ENCODE data around the gene LRBA.
"Not testable (repeated sequence)": the region's sequence is repeated elsewhere in the genome, so short reads cannot be mapped to it uniquely, and the experiment has no call there.

The LRBA gene

DNA sequence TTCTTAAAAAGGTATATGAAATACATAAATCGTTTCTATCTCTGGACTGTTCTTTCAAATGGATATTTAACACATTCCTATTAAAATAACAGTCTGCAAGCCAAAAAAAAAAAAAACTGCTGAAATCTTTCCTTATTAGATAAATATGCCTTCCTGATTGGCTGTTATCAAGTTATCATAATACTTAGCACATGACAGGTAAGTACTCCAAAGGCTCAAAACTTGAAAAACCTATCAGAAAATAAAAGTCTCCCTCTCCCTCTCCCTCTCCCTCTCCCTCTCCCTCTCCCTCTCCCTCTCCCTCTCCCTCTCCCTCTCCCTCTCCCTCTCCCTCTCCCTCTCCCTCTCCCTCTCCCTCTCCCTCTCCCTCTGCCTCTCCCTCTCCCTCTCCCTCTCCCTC lies 356.8 kb downstream of the LRBA start:
- DNase-seq, result not testable (repeated sequence)

DNA sequence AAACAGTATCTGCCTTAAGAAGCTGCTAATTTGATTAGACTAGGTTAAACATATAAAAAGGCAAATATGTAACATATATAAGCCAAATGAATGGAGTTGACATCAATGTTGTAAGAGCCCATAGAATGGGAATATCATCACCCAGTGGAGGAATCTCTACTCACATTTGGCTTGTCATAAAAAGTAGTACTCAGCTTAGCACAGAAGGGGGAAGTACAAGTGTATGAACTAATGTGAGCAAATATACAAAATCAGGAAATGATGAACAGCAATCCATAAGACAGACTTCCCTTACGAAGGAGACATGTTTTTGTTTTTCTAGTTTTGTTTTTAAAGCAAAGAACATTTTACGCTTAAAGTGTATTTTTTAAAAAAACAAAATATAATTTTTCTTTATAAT lies 358.2 kb downstream of the LRBA start:
- peak; percentile 75 for DNase-seq

DNA sequence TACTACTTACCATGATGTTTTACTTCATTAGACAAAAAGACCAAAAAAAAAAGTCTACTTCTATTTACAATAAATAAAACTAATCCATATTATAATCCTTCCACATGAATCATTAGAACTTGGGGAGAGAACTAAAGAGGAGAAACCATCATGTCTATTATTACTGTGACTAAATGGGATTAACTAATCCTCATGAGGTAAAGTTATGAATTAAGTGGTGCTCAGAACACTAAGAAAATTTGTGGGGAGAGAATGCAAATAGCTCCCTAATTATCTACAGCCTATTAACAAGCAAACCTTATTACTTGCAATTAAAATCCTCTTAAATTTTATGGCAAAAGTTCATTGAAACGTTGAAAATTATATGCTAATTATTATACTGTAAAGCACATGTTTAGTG lies 364.3 kb downstream of the LRBA start:
- no peak for DNase-seq

DNA sequence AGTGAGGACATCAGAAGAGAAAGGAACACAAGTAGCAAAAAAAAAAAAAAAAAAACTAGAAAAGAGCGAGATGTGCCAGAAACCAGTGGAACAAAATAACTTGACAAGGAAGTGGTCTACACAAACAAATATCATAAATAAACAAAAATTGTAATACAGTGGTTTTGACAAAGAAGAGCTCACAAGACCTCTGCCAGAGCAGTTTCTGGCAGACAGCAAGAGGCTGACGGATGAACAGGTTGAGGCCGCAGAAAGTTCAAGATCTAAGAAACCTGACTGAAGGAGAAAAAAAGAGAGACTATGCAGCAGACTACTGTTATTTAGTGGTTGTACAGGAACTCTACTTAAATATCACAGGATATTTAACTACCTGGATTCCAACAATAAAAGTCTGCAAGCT lies 367.0 kb downstream of the LRBA start:
- no peak for DNase-seq

DNA sequence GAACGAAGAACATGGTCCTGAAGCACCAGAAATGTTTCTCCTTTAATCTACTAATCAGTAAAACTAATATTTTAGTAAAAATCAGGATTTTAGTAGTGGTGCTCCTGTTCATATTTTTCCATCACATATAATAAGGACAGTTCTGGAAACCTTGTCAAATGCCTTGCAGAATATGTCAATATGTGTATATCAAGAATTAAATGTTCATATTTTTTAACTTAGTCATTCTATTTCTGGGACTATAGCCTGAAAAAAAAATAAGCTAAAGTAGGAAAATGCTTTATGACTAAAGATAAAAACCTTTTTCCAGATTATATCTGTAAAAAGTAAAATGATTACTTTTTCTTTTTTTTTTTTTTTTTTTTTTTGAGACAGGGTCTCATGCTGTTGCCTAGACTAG lies 368.1 kb downstream of the LRBA start:
- DNase-seq, result no peak

DNA sequence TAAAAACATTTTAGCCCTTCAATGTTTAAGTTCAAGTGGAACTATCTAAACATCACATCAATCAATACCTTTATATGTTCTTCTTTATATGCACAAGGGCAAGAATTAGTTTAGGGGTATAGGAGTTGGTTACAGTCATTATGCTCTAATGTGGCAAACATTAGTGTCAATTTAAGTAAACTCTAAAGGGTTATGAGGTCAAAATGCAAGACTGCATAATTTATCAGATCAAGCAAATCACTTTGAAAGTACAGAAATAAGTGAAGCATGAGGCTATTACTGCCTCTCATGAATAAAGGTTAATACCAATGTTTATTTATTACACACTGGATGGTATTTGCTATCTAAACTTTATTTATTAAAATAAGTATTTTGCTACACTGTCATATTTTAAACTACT lies 373.5 kb downstream of the LRBA start:
- DNase-seq, result no peak

DNA sequence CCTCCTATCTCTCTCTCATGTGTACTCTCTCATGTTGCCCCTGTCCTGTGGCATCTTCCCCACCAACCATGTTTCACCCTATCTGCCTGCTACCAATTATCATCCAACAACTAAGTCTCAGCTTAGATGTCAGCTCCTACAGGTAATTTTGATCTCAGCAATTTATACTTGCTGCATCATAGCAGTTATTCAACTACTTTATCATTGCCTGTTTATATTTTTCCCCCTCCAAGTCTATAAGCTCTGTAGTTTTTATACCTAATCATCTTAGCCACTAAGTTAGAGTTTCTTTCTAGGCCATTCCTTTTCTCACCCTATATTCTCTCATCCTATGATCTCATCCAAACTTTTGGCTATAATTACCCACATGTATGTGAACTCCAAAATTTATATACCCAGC lies 382.4 kb downstream of the LRBA start:
- no peak for DNase-seq

DNA sequence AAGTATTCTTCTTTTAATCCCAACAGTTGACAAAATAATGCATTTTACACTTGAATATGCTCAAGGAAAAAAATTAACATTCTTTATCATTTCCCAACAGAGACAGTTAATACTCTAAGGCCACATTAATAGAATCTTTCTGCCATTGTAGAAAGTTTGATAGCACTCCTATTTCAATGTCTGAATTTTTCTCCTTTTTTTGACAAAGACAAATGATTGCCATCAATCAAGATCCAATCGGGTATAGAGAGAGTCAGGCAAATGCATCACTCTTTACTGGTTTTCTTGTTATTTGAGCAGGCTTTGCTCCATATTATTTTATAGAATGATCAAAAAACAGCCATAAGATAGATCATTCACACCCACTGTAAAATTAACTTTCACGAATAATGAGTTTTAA lies 387.0 kb downstream of the LRBA start:
- DNase-seq, result no peak

DNA sequence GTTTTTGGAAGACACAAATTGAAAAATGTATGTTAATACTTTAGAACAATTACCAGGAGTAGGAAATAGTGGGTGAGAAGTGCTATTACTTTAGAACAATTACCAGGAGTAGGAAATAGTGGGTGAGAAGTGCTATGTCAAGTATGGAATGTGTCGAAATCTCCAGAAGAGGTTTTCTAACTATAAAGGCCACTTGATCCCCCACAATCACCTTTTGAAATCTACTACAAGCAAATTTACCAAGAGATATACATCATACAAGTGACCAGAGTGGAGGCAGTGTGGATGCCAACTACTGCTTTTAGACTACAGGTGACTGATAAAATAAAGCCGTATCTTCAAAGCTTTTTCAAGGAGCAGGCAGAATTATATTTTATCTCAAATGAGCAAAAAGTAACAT lies 390.1 kb downstream of the LRBA start:
- DNase-seq, result no peak

DNA sequence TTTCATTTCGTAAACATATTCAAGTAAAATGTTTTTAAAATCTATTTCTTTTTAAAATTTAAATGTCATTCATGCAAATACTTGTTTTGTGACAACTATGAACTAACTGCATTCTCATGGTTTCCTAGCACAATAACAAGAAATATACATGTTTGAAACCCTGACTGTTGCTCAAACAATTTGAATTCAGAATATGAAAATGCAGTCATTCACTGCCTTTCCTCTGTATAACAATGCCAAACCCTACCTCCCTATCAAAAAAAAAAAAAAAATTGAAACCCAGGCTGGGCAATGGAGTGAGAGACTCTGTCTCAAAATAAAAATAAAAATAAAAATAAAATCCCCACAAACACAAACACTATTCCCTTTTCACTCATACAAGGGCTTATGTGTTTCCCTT lies 391.0 kb downstream of the LRBA start:
- no peak for DNase-seq

DNA sequence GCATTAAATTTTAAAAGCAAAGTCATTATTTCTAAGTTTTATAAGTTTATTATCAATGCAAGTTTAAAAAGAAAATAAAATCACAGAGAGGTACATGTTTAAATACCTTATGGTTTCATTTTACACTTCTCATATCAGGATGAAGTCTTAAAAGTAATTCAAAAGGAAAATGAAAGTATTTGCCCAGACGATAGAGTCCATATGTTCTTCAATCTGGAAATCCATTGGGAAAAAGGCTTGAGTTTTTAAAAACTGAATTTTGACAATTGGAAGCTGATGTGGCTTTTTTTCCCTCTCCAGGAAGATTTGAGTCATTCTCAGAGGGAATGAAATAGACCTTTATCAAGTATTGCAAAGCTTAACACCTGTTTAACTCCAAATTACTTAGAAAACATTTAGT lies 396.0 kb downstream of the LRBA start:
- DNase-seq, result peak; percentile 2

DNA sequence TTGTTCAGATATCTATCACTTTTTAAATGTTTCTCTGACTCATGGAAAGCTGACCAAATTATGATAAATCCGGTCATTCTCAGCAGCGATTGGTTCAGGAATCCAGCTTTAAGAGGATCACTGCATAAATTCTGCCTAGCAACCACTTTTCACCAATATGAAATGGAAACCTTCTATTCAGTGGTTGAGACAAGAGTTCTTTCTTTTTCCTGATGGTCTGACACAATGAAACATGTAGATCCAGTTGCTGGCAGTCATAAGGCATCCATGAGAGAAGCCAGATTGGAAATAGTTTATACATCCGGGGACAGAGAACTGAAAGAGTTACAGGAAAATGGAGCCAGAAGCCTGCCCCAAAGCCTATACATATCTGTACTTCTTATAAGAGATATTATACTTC lies 406.0 kb downstream of the LRBA start:
- DNase-seq, result no peak

DNA sequence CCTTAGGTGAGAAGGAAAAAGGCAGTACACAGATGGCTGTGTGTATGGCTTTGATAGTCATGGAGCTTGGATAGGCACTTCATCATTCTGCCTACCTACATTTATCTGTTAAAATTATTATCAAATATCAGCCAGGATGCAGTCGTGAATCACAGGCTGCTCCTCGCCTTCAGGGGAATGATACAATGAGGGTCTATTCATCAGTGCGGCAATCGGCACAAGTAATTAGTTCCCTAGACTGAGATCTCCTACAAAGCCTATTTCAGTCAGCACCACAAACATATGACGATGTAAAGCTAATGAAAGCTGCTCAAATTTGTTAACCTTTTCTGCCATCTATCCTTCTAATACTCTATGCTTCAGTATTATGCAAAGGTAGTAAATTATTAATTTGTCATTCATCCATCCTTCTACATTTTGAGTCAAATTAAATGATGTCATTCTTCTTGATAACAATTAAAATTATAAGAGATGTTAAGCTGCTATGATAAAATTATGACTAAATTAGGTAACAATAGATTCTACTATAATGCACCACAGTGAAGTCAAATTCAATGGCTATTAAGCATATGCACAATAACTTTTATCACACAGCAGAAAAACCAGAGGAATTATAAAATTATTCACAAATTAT lies 414.2 kb downstream of the LRBA start:
- DNase-seq, result no peak

DNA sequence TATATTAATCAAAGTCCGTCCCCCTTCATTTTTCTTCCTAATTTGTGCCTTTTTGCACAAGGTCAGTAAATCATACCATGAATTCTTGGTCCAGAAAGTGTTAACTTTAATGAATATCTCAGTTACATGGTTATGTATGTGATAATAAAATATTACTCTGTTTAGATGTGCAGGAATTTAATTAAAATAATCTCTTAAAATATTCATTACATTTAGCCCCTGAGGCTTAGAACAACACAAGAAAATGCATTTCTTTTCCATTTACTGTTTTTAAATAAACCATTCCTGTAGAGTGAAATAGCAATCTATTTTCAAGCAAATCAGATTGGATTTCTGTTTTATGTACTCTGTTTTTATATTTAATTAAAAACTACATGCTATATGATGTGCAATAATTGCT lies 415.5 kb downstream of the LRBA start:
- no peak for DNase-seq

DNA sequence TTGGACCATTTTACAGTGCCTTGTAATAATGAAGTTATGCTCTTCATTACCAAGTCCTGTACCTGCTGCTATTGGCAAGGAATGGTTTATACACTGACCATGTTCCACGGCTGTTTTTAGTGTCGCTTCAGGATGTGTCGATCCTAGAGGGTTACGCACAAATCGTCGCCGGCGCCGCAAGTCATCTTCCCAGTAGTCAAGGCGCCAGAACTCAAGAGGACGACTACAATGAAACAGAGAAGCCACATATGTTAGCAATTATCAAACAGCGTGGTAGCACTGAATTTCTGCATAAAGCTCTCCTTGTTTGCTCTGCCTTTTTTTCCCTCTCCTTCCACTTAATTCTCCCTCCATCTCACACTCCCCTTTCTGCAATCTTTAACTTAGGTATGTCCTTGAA lies 416.2 kb downstream of the LRBA start:
- DNase-seq, result no peak

DNA sequence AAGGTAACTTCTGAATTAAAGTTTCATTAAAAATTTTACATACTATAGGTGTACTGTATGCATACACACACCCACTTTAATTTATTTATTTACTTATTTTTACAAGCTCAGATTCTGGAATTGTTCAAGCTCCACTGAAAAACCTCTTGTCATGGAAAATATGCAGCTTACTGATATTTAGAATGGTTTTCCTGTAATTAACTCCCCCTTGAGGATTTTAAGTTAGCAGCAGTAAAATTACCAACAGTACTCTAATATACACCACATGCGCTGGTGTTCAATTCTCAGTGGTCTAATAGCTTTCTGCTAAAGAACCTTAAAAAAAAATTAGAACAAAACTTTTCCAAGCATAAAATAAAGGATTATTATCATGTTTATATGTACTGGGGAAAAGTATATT lies 421.1 kb downstream of the LRBA start:
- DNase-seq, result no peak

DNA sequence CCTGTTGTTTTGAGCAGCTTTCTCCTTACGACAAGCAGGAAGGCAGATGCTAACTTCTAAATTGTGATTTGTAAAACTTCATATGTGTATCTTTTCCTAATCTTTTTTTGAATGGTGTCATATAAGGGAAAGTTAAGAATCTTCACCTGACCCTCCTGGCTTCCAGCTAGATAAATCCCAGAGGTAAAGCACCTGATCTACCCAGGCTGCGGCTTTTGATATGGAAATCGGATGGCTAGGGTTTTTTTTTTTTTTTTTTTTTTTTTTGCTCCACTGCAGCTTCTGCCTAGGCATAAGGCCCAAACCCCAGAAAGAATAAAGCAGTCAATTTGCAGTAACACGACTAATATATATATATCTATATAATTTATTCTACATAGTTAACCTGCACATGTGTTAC lies 423.2 kb downstream of the LRBA start:
- DNase-seq, result no peak

DNA sequence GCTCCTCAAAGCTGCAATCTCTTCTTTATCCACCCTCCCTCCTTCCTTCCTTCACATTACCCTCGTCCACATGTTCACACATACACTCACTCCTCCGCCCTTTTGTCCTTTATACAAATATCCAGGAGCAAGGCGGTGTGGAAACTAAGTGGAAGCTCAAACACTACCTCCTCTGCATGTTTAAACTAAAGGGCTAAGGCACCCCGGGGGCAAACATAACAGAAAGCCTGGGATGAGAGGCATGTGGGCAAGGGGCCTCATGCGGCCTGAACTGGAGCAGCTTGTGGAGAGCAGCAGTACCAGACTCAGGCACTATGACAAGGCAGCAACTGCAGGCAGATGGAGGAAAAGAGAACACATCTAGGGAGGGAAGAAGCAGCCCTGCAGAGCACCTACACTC lies 423.7 kb downstream of the LRBA start:
- DNase-seq, result no peak

DNA sequence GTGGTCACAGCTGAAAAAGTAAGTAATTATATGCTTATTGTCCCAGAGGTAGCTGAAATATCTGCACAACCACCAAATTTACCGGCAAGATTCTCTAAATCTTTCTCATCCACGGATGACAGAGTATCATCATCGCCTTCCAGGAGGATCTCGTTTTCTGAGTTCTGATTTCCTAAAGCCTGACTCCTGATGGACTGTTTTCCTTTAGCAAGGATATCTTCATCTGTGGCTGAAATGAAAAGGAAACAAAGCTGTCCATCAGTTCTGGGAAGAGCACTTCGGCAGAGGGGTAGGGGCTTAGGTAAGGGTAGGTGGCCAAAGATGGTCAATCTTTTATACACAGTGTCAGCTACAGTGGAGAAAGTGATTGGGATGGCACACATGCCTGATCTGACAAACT lies 424.5 kb downstream of the LRBA start:
- no peak for DNase-seq

DNA sequence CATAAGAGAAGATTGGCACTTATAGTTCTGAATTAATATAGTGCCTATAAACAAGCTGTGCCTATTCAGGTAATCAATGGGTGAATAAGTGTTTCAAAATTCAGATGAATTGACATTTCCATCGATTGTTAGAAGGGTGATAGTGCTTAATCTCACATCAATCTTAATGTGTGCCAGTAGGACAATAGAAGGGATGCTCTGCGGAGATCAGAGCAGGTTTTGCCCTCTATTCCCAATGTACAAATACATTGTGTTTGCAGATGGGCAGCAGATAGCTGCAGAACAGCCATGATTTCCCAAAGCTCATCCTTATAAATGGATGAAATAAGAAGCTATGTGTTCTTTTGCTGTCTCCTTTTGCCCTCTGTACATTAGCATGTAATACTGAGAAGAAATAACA lies 425.9 kb downstream of the LRBA start:
- DNase-seq, result no peak

DNA sequence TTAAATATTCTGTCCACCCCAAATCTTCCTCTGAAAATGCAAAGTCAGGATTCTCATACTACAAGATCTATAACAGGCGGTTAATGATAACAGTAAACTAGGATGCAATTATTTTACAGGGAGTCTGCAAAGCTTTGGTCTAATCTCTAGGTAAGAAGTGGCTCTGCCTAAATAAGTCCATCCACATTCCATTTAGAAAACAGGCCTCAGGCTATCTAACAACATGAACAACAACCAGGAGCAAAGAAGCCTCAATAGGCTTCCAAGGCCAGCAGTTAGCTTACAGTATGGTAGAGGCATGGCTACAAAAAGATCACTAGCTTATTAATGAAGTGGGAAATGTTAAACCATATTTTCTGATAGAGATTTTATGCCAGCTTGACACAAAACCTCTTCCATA lies 426.8 kb downstream of the LRBA start:
- no peak for DNase-seq

DNA sequence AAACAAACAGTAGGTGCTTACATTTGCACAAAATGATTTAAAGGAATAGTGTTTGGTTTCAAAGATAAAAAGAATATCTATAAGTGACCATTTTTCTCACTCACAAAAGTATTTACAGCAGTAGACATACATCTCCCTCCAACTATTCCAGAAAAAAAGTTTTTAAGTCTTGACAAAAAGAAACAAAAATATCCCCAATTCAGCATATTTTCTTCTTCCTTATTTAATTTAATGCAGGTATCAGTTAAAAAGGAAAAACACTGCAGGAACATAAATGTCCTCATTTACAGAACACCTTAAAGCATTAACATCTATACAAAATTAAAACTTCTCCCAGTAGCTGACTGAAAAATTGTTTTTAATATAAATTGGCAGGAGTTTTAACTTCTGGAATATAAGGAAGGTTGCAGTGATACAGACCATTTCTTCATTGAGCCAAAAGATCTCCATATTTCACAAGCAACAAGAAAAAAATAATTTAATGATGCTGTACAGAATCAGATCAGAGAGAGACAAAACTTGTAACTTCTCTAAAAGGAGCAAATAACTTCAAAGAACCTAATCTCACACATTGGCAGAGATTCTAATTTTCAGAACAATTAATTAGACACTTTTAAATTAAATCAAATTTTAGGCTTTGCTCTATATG lies 428.8 kb downstream of the LRBA start:
- DNase-seq, result no peak

DNA sequence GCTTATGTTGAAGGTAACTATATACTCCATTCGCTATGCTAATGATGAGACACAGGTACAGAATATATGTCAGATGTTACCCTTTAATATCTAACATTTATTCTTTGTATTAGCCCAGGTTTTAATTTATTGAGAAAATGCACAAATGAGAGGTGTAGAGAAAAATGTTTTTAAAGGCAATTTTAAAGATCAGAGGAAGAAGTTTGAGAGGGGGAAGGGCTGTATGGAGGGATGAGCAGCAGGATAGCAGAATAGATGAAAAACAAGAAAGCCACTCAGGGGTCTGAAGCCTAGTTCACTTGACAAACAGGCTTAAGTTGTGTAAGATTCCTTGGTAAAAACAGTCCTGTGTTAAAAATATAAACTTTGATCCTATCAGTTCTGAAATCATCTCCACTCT lies 429.5 kb downstream of the LRBA start:
- no peak for DNase-seq

DNA sequence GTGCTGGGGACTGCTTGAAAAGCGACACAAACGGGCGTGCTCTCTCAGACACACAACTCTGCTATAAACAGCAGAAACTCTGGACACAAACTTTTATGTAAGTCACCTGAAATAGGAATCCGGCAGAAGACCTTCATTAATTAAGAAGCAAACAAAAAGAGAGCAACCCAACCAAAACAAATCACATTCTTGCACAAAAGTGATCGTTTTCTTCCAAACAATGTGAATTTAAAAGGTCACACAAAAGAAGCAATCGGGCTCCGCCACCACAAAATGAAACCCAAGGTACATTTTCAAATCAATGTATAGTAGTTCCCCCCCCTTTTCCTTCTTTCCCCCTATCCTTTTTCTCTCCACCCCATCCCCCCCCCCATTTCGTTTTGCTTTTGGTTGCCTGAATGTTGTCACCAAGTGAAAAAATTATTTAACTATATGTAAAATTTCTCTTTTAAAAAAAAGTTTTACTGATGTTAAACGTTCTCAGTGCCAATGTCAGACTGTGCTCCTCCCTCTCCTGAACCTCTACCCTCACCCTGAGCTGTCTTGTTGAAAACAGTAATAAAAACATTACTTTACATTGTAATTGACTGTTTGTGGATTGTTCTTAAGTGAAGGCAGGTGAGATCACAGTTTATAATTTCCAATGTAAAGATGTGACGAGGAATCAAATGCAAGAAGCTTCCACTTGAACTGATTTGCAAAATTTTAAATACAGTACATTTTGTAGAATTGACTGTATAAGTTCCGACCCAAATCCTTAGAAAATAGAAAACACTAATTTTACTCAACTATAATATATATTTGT lies 430.8 kb downstream of the LRBA start:
- DNase-seq, result no peak
